Activated T-helper 2 cell treated with anti-CD3 and anti-CD28 coated beads, Interferon-gamma antibody, Interleukin-2, Interleukin-4, amounts not matched to agents 10 μg/mL and 5 μg/mL and 100 μg/mL, durations not matched to agents 14 hours and 24 hours and 36 hours (primary cell): ENCODE data around the gene SPAG6. TPM values are rescaled to one million over a fixed set of nuclear protein-coding genes. Genes with fewer than 3 reads are reported as not detected.

Experiments used
- DNase-seq: peaks from one replicate; pipeline ENCODE4 v3.0.0; 2021; ENCODE audit warnings: low spot score
- H3K27ac Mint-ChIP-seq: one replicate; pipeline ENCODE4 v1.8.0; 2021; ENCODE audit warnings: mixed read lengths
- H3K27me3 Mint-ChIP-seq: one replicate; pipeline ENCODE4 v1.8.0; 2021; ENCODE audit warnings: low read depth, mixed read lengths
- H3K36me3 Mint-ChIP-seq: one replicate; pipeline ENCODE4 v1.8.0; 2021; ENCODE audit warnings: low read depth, mixed read lengths
- H3K4me1 Mint-ChIP-seq: one replicate; pipeline ENCODE4 v1.8.0; 2021; ENCODE audit warnings: low read depth, mixed read lengths
- H3K4me3 Mint-ChIP-seq: one replicate; pipeline ENCODE4 v1.8.0; 2021; ENCODE audit warnings: low read depth, mild to moderate bottlenecking, moderate library complexity, mixed read lengths
- H3K9me3 Mint-ChIP-seq: one replicate; pipeline ENCODE4 v1.8.0; 2021; ENCODE audit warnings: mixed read lengths
- intact Hi-C: fragments of 100-400 bp; cut with micrococcal nuclease; formaldehyde crosslinking; loops from one replicate; pipeline ENCODE4 v1.15.1; 2023
- total RNA-seq: library from RNA; stranded (reverse); gene quantifications from 2 replicates; pipeline ENCODE4 v1.2.3, GENCODE V29; 2022

Gene SPAG6
- total RNA-seq, 1 donor from 2014 or later, result 0.14 TPM

- DNase-seq, result no peak
- intact Hi-C loops, result loop anchor here (1.0 to 10.0 kb wide), 10 partner anchors 41 to 658 kb away; partner anchors contain the start of genes BMI1, DNAJC1 and MSRB2
- peaks cover 41% of the 10 kb centered on the region for H3K4me1 Mint-ChIP-seq
Measured at GRCh38 chr10:22436526-22436892, 91.2 kb downstream of the SPAG6 start.

GRCh38 chr10:22436893-22437619 lies 91.8 kb downstream of the SPAG6 start:
- peaks cover 9% of the 10 kb centered on the region for H3K27me3 Mint-ChIP-seq
- H3K4me1 Mint-ChIP-seq, result peaks cover 41% of the 10 kb centered on the region
- H3K36me3 Mint-ChIP-seq, result peaks cover 4% of the 10 kb centered on the region
- peak; percentile 82 for DNase-seq
- peak overlapping the region; percentile 89 for H3K4me3 Mint-ChIP-seq
- H3K9me3 Mint-ChIP-seq, result no peaks in the 10 kb centered on the region
- intact Hi-C loops, result loop anchor here (1.0 to 10.0 kb wide), 11 partner anchors 40 to 658 kb away; partner anchors contain the start of genes BMI1, DNAJC1 and MSRB2
- H3K27ac Mint-ChIP-seq, result peak overlapping the region; percentile 93

More at GRCh38 chr10:22436526-22436892, 91.2 kb downstream of the SPAG6 start:
- Mint-ChIP-seq H3K27me3 (peaks cover 8% of the 10 kb centered on the region), H3K36me3 (peaks cover 4% of the 10 kb centered on the region), H3K27ac (peak overlapping the region; percentile 58), H3K4me3 (peak overlapping the region; percentile 40), H3K9me3 (no peaks in the 10 kb centered on the region)

GRCh38 chr10:22437620-22438588 lies 92.6 kb downstream of the SPAG6 start:
- Mint-ChIP-seq H3K27ac (peak overlapping the region; percentile 93), H3K4me3 (peak overlapping the region; percentile 89), H3K36me3 (peaks cover 4% of the 10 kb centered on the region), H3K4me1 (peaks cover 41% of the 10 kb centered on the region), H3K27me3 (peaks cover 13% of the 10 kb centered on the region), H3K9me3 (no peaks in the 10 kb centered on the region)
- DNase-seq, result no peak
- intact Hi-C loops, result loop anchor here (1.0 to 10.0 kb wide), 10 partner anchors 39 to 657 kb away; partner anchors contain the start of genes BMI1, DNAJC1 and MSRB2

GRCh38 chr10:22438711-22439110 lies 93.4 kb downstream of the SPAG6 start:
- H3K27ac Mint-ChIP-seq, result no peak overlapping the region

GRCh38 chr10:22442063-22442462 lies 96.8 kb downstream of the SPAG6 start:
- Mint-ChIP-seq H3K27ac (no peak overlapping the region), H3K4me1 (peaks cover 17% of the 10 kb centered on the region), H3K9me3 (no peaks in the 10 kb centered on the region), H3K36me3 (peaks cover 4% of the 10 kb centered on the region), H3K27me3 (peaks cover 25% of the 10 kb centered on the region), H3K4me3 (no peak overlapping the region)
- DNase-seq, result no peak
- intact Hi-C loops, result no loop called here

More at GRCh38 chr10:22438711-22439110, 93.4 kb downstream of the SPAG6 start:
- intact Hi-C loops, result loop anchor here (5.0 to 10.0 kb wide), 7 partner anchors 39 to 656 kb away; partner anchors contain the start of genes BMI1 and MSRB2
- Mint-ChIP-seq H3K27me3 (peaks cover 13% of the 10 kb centered on the region), H3K4me1 (peaks cover 37% of the 10 kb centered on the region), H3K36me3 (peaks cover 4% of the 10 kb centered on the region), H3K4me3 (peak overlapping the region; percentile 89), H3K9me3 (no peaks in the 10 kb centered on the region)
- no peak for DNase-seq

GRCh38 chr10:22442468-22442867 lies 97.2 kb downstream of the SPAG6 start:
- Mint-ChIP-seq H3K4me1 (peaks cover 17% of the 10 kb centered on the region), H3K9me3 (no peaks in the 10 kb centered on the region), H3K4me3 (no peak overlapping the region), H3K27me3 (peaks cover 25% of the 10 kb centered on the region), H3K36me3 (peaks cover 4% of the 10 kb centered on the region), H3K27ac (no peak overlapping the region)
- intact Hi-C loops, result no loop called here
- no peak for DNase-seq

GRCh38 chr10:22443175-22443901 lies 98.0 kb downstream of the SPAG6 start:
- no peak for DNase-seq
- Mint-ChIP-seq H3K36me3 (peaks cover 4% of the 10 kb centered on the region), H3K27ac (no peak overlapping the region), H3K4me1 (peaks cover 16% of the 10 kb centered on the region), H3K27me3 (peaks cover 26% of the 10 kb centered on the region), H3K9me3 (no peaks in the 10 kb centered on the region), H3K4me3 (no peak overlapping the region)
- intact Hi-C loops, result no loop called here

GRCh38 chr10:22444219-22444788 lies 99.0 kb downstream of the SPAG6 start:
- H3K27ac Mint-ChIP-seq, result no peak overlapping the region
- intact Hi-C loops, result no loop called here
- H3K9me3 Mint-ChIP-seq, result no peaks in the 10 kb centered on the region
- no peak for DNase-seq
- H3K4me1 Mint-ChIP-seq, result peaks cover 6% of the 10 kb centered on the region
- H3K27me3 Mint-ChIP-seq, result peaks cover 26% of the 10 kb centered on the region
- H3K4me3 Mint-ChIP-seq, result no peak overlapping the region
- no peaks in the 10 kb centered on the region for H3K36me3 Mint-ChIP-seq

GRCh38 chr10:22445495-22445894 lies 100.2 kb downstream of the SPAG6 start:
- Mint-ChIP-seq H3K27ac (no peak overlapping the region), H3K27me3 (peaks cover 23% of the 10 kb centered on the region), H3K36me3 (no peaks in the 10 kb centered on the region), H3K4me3 (no peak overlapping the region), H3K9me3 (no peaks in the 10 kb centered on the region), H3K4me1 (no peaks in the 10 kb centered on the region)
- DNase-seq, result no peak
- intact Hi-C loops, result no loop called here

GRCh38 chr10:22447068-22447467 lies 101.8 kb downstream of the SPAG6 start:
- Mint-ChIP-seq H3K27ac (no peak overlapping the region), H3K9me3 (no peaks in the 10 kb centered on the region), H3K4me1 (no peaks in the 10 kb centered on the region), H3K36me3 (no peaks in the 10 kb centered on the region), H3K4me3 (no peak overlapping the region), H3K27me3 (peaks cover 17% of the 10 kb centered on the region)
- intact Hi-C loops, result no loop called here
- no peak for DNase-seq

- Mint-ChIP-seq H3K4me1 (peaks cover 6% of the 10 kb centered on the region), H3K9me3 (no peaks in the 10 kb centered on the region), H3K4me3 (no peak overlapping the region), H3K27ac (no peak overlapping the region), H3K27me3 (peaks cover 4% of the 10 kb centered on the region), H3K36me3 (no peaks in the 10 kb centered on the region)
- intact Hi-C loops, result no loop called here
- no peak for DNase-seq
Measured at GRCh38 chr10:22451346-22451745, 106.0 kb downstream of the SPAG6 start.

GRCh38 chr10:22453320-22453719 lies 108.0 kb downstream of the SPAG6 start:
- H3K9me3 Mint-ChIP-seq, result no peaks in the 10 kb centered on the region
- no peak for DNase-seq
- H3K27me3 Mint-ChIP-seq, result peaks cover under 1% of the 10 kb centered on the region
- H3K36me3 Mint-ChIP-seq, result no peaks in the 10 kb centered on the region
- H3K4me1 Mint-ChIP-seq, result peaks cover 6% of the 10 kb centered on the region
- intact Hi-C loops, result no loop called here
- no peak overlapping the region for H3K4me3 Mint-ChIP-seq
- H3K27ac Mint-ChIP-seq, result no peak overlapping the region
